CD4-positive, alpha-beta T cell treated with Interleukin-6 at 100 ng/mL for 8 hours (primary cell): ENCODE measurements around the gene HNF4A.
"Not testable (repeated sequence)": the region's sequence is repeated elsewhere in the genome, so short reads cannot be mapped to it uniquely, and the experiment has no call there.

Experiments used
- DNase-seq: peaks from one replicate; pipeline ENCODE4 v3.0.0-alpha.2; 2020; ENCODE audit warnings: mixed read lengths, low spot score

HNF4A gene

DNA sequence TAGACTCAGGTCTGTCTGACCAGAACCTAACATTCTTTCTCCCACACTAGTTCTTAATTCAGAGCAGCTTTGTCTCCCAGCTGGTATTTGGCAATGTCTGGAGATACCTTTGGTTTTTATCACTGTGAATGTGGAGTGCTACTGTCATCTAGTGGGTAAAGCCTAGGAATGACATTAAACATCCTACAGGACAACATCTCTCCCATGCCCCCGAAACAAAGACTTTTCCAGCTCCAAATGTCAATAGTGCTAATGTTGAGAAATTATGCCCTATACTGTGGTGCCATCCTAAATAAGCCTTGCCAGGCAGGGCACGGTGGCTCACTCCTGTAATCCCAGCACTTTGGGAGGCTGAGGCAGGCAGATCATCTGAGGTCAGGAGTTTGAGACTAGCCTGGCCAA is 116.0 kb downstream of the HNF4A start:
- no peak for DNase-seq

- DNase-seq, result not testable (repeated sequence)
These were observed 116.8 kb downstream of the HNF4A start for GRCh38 chr20:44472283-44472682.

- no peak for DNase-seq
These were observed 119.8 kb downstream of the HNF4A start for GRCh38 chr20:44475372-44475693.

DNA sequence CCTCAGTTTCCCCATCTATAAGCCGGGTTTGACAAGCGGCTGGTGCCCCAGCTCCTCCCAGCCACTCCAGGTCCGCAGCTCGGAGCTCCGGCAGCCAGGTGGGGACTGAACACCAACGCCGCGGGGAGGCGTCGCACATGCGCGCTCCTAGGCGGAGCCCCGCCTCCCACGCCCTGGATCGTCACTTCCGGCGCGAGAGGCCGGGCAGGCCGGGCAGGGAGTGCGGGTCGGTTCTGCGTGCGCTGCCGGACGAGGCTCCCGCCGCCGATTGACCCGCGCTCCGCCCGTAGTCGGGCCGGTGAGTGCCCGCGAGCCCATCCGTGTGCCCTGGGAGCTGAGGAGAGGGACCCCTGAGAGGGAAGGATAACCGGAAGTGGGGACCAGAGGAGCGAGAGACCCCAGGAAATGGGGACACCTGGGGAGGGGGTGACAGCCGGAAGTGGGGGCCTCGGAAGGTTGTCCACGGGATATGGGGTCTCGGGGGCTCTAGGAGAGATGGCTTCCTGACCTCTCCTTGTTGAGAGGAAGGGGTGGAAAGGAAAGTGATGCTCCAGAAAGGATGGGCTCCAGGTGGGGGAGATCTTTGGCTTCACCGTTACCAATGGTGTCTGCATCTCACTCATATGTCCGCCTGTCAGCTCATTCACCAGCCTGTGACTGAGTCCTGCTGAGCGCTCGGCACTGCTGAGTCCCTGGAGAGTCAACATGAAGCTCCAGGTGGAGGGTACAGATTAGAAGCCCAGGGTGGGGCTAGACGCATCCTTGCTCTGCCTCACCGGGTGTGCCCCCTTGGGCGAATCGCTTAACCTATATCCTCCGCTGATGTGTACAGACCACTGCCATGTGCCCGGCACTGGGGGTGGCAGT is 120.4 kb downstream of the HNF4A start, which contains the start of gene TTPAL:
TSS of gene TTPAL (plus strand) at position 181 of the 867 bp plus-strand sequence. CDS start 4,126 bp downstream, outside the sequence.
- DNase-seq, result peak; percentile 87

DNA sequence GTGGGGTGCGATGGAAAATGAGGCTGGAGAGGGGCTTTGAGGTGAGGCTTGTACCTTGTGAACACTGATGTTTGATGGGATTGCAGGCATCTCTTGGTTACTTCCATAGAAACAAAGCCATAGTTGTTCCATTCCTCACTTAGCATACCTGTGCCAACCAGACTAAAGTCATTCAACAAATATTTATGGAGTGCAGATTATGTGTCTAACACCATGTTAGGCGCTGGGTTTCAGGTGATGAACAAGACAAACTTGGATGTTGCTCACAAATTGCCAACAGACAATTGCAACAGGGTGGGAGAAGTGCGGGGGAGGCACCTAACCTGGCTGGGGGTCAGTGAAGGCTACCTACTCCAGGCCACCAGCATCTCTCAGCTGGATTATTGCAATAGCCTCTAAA is 121.7 kb downstream of the HNF4A start:
- DNase-seq, result no peak

GRCh38 chr20:44478206-44478605 is 122.7 kb downstream of the HNF4A start:
- no peak for DNase-seq

DNA sequence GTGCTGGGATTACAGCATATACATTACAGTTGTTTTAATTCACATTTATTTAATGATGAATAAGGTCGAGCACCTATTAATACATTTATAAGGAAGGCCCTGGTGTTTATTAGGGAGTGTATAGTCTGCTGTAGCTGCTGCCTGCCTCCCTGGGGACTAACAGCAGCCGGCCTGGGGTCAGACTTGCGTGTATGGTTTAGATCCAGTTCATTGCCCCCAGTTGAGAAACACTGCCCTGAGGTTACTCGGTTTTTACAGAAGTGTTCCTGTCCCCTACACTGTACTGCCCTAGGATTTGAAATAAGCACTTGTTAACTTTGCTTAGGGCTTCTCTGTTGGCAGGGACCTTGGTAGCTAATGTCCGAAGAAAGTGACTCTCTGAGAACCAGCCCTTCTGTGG is 124.1 kb downstream of the HNF4A start:
- no peak for DNase-seq

DNA sequence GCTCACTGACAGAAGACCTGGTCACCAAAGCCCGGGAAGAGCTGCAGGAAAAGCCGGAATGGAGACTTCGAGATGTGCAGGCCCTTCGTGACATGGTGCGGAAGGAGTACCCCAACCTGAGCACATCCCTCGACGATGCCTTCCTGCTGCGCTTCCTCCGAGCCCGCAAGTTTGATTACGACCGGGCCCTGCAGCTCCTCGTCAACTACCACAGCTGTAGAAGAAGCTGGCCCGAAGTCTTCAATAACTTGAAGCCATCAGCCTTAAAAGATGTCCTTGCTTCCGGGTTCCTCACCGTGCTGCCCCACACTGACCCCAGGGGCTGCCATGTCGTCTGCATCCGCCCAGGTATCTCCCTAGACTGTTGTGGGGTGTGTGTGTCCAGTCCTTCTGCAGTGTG is 124.6 kb downstream of the HNF4A start:
- DNase-seq, result no peak

- DNase-seq, result no peak
These were observed 126.4 kb downstream of the HNF4A start for GRCh38 chr20:44481719-44482416.

GRCh38 chr20:44483112-44483511 is 127.6 kb downstream of the HNF4A start:
- no peak for DNase-seq
